Esophagus muscularis mucosa (tissue), 4 donors: ENCODE results near the gene MYO16. TPM values are rescaled to one million over a fixed set of nuclear protein-coding genes. Genes with fewer than 3 reads are reported as not detected.

Experiments used
- DNase-seq: peaks from one replicate; pipeline ENCODE4 v3.0.0-alpha.2; 2017; ENCODE audit errors: extremely low spot score
- H3K27ac ChIP-seq, 4 donors: fragments of 200-600 bp; sonication (generic); replicated peaks in 1 of 4; 1 replicate in 3 of 4; 2 replicates in 1 of 4; pipeline ENCODE4 v1.5.1; 2016 to 2019; ENCODE audit warnings: mild to moderate bottlenecking in 1 of 4
- H3K27me3 ChIP-seq, 4 donors: fragments of 200-600 bp; sonication (generic); one replicate each; pipeline versions ENCODE4 v1.5.1 to v1.6.0; 2016 to 2019
- H3K36me3 ChIP-seq, 4 donors: fragments of 200-600 bp; sonication (generic); one replicate each; pipeline ENCODE4 v1.5.1; 2016 to 2019
- H3K4me1 ChIP-seq, 4 donors: fragments of 200-600 bp; sonication (generic); one replicate each; pipeline ENCODE4 v1.5.1; 2016 to 2019
- H3K4me3 ChIP-seq, 4 donors: fragments of 200-600 bp; sonication (generic); 1 replicate in 2 of 4; 2 replicates in 2 of 4; pipeline ENCODE4 v1.5.1; 2016 to 2019; ENCODE audit warnings: mild to moderate bottlenecking in 4 of 4, moderate library complexity in 1 of 4
- H3K9me3 ChIP-seq, 4 donors: fragments of 200-600 bp; sonication (generic); 1 replicate in 3 of 4; 2 replicates in 1 of 4; pipeline ENCODE4 v1.5.1; 2016 to 2019
- EP300 ChIP-seq: sonication (generic); formaldehyde crosslinking; IDR thresholded peaks from one replicate; pipeline ENCODE4 v1.6.1; 2017; ENCODE audit warnings: antibody characterized with exemption
- POLR2A ChIP-seq: fragments of 450-650 bp; IDR thresholded peaks from one replicate; pipeline ENCODE4 v1.6.1; 2017; ENCODE audit warnings: antibody characterized with exemption, moderate library complexity, mild to moderate bottlenecking, low read depth
- POLR2AphosphoS5 ChIP-seq, 2 donors: sonication (generic); formaldehyde crosslinking; IDR thresholded peaks; one replicate each; pipeline ENCODE4 v1.6.1; 2017; ENCODE audit warnings: antibody characterized with exemption in 2 of 2
- WGBS: methylation state at CpG from one replicate; pipeline ENCODE4 v1.1.5; 2018; 5-methylcytosine and 5-hydroxymethylcytosine counted together
- intact Hi-C: fragments of 100-400 bp; cut with DNase I; formaldehyde crosslinking; loops from one replicate; pipeline ENCODE4 v1.15.1; 2023
- total RNA-seq, 4 donors: library from RNA; depleted of rRNA; stranded (reverse); fragments of >200 nt; gene quantifications; one replicate each; pipeline versions ENCODE4 v1.1.0 to v1.2.1, GENCODE V29; 2016
- TF ChIP-seq, protein P1 (sequence below), 3 experiments: fragments of 200-600 bp in 2 of 3; fragments of 450-650 bp in 1 of 3; sonication (generic) in 2 of 3; IDR thresholded peaks; one replicate each; pipeline ENCODE4 v1.5.1; 2017 to 2019; ENCODE audit warnings: antibody characterized with exemption in 3 of 3, mild to moderate bottlenecking in 2 of 3, moderate library complexity in 1 of 3

Gene MYO16
- total RNA-seq, 4 donors from 2014 or later, result 1.2 to 3.7 (median 1.8) TPM

- intact Hi-C loops, result no loop called here
- no peak for DNase-seq
- Histone ChIP-seq H3K27me3 (no peaks in the 10 kb centered on the region), H3K27ac (no peak overlapping the region), H3K36me3 (no peaks in the 10 kb centered on the region), H3K9me3 (peaks cover 0 to 5% (median 0%) of the 10 kb centered on the region in 4 donors), H3K4me1 (no peaks in the 10 kb centered on the region), H3K4me3 (no peak overlapping the region)
- 86% methylated on average over 4 of the region's 4 CpGs for WGBS
- TF ChIP-seq POLR2A, result no peak
- TF ChIP-seq, protein P1, sequence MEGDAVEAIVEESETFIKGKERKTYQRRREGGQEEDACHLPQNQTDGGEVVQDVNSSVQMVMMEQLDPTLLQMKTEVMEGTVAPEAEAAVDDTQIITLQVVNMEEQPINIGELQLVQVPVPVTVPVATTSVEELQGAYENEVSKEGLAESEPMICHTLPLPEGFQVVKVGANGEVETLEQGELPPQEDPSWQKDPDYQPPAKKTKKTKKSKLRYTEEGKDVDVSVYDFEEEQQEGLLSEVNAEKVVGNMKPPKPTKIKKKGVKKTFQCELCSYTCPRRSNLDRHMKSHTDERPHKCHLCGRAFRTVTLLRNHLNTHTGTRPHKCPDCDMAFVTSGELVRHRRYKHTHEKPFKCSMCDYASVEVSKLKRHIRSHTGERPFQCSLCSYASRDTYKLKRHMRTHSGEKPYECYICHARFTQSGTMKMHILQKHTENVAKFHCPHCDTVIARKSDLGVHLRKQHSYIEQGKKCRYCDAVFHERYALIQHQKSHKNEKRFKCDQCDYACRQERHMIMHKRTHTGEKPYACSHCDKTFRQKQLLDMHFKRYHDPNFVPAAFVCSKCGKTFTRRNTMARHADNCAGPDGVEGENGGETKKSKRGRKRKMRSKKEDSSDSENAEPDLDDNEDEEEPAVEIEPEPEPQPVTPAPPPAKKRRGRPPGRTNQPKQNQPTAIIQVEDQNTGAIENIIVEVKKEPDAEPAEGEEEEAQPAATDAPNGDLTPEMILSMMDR (IDR thresholded peaks at IDR 0.05), result no peak
- no peak for TF ChIP-seq EP300
These were observed 27.3 kb downstream of the MYO16 start for GRCh38 chr13:108656742-108657141.

- no peak for TF ChIP-seq POLR2A
- TF ChIP-seq EP300, result no peak
- TF ChIP-seq, protein P1 (IDR thresholded peaks at IDR 0.05), result no peak
- TF ChIP-seq POLR2AphosphoS5 (IDR thresholded peaks at IDR 0.05), result no peak
- Histone ChIP-seq H3K27ac (no peak overlapping the region), H3K27me3 (no peaks in the 10 kb centered on the region), H3K36me3 (no peaks in the 10 kb centered on the region), H3K4me3 (no peak overlapping the region), H3K4me1 (no peaks in the 10 kb centered on the region), H3K9me3 (peaks cover 0 to 5% (median 0%) of the 10 kb centered on the region in 4 donors)
- intact Hi-C loops, result no loop called here
- WGBS, result 93% methylated on average over 1 of the region's 1 CpG
- no peak for DNase-seq
These were observed 28.1 kb downstream of the MYO16 start for GRCh38 chr13:108657519-108657918.

DNA sequence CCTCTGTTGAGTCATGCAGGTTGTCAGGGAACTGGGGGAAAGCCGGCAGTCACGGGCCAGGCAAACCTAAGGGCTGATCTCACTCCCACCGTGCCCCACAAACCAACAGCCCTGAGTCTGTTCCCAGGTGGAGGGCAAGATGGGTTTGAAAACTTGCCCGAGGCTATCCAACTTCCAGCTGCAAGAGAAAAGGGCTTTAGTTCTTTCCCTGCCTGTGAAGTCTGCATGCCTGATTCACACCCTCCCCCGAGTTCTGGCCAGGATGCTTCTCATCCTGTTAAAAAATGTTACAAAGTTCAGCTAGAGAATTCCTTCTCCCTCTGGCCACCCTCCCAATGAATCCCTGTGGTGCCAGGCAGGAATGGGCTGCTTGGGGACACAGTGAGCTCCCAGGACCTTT is 33.1 kb downstream of the MYO16 start:
- 96% methylated on average over 3 of the region's 5 CpGs for WGBS

GRCh38 chr13:108663710-108664109 is 34.3 kb downstream of the MYO16 start:
- Histone ChIP-seq H3K36me3 (no peaks in the 10 kb centered on the region), H3K4me3 (no peak overlapping the region), H3K4me1 (no peaks in the 10 kb centered on the region), H3K27ac (no peak overlapping the region), H3K27me3 (no peaks in the 10 kb centered on the region), H3K9me3 (peaks cover 0 to 8% (median 3%) of the 10 kb centered on the region in 4 donors)
- WGBS, result 73% methylated on average over 3 of the region's 3 CpGs
- no peak for TF ChIP-seq POLR2A
- no peak for TF ChIP-seq POLR2AphosphoS5 (IDR thresholded peaks at IDR 0.05)
- no peak for TF ChIP-seq EP300
- TF ChIP-seq, protein P1 (IDR thresholded peaks at IDR 0.05), result no peak
- no peak for DNase-seq
- intact Hi-C loops, result no loop called here

More for the DNA sequence above, 33.1 kb downstream of the MYO16 start:
- no peak for DNase-seq
- intact Hi-C loops, result no loop called here
- Histone ChIP-seq H3K4me1 (no peaks in the 10 kb centered on the region), H3K27ac (no peak overlapping the region), H3K27me3 (no peaks in the 10 kb centered on the region), H3K36me3 (no peaks in the 10 kb centered on the region), H3K9me3 (peaks cover 0 to 5% (median 0%) of the 10 kb centered on the region in 4 donors), H3K4me3 (no peak overlapping the region)
- TF ChIP-seq EP300 (no peak), POLR2A (no peak), POLR2AphosphoS5 (IDR thresholded peaks at IDR 0.05) (no peak)
- TF ChIP-seq, protein P1 (IDR thresholded peaks at IDR 0.05), result no peak

DNA sequence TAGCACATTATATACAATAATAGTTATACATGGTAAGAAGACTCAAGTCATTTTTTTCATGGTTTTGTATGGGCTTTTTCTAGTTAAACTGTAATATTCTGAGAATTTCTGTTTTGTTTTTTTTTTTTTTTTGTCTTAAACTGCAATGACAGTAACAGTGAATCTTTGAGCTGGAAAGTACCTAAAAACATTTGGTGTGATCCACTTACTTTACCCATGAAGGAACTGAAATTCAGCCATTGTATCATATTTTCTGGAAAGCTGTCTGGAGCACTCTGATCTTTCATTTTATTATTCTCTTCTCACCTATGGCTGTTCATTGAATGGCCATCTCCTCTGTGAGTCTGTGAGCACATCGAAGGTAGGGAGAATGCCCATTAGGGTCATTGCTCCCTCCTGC is 37.8 kb downstream of the MYO16 start:
- TF ChIP-seq, protein P1 (IDR thresholded peaks at IDR 0.05), result no peak
- TF ChIP-seq POLR2A (no peak), POLR2AphosphoS5 (IDR thresholded peaks at IDR 0.05) (no peak), EP300 (no peak)
- 90% methylated on average over 1 of the region's 1 CpG for WGBS
- H3K27me3 ChIP-seq, result no peaks in the 10 kb centered on the region
- no peak overlapping the region for H3K4me3 ChIP-seq
- intact Hi-C loops, result no loop called here
- no peaks in the 10 kb centered on the region for H3K36me3 ChIP-seq
- H3K4me1 ChIP-seq, result no peaks in the 10 kb centered on the region
- H3K9me3 ChIP-seq, result peaks cover 0 to 21% (median 13%) of the 10 kb centered on the region in 4 donors
- DNase-seq, result no peak
- no peak overlapping the region for H3K27ac ChIP-seq
